SKM-1 treated with dmso at 0.1 percent for 144 hours (cell line): ENCODE data around the gene RAB3D.
"Not testable (repeated sequence)": the region's sequence is repeated elsewhere in the genome, so short reads cannot be mapped to it uniquely, and the experiment has no call there.

Source experiments
- DNase-seq: peaks from one replicate; lab custom pipeline; 2025; ENCODE audit not compliant: unreplicated experiment; lab: John Stamatoyannopoulos, UW

The RAB3D gene

DNA sequence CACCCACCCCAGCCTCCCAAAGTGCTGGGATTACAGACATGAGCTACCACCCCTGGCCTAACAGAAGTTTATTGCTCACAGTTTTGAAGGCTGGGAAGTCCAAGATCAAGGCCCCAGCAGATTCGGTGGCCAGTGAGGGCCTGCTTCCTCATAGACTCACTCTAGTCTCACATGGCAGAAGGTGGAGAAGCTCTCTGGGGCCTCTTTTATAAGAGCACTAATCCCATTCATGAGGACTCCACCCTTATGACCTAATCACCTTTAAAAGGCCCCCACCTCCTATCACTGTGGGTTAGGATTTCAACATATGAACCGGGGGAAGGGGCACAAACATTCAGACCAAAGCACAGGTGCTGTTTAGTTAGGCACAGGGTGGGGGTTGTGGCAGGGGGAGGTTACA, 28.1 kb upstream of the RAB3D start:
- no peak for DNase-seq

DNA sequence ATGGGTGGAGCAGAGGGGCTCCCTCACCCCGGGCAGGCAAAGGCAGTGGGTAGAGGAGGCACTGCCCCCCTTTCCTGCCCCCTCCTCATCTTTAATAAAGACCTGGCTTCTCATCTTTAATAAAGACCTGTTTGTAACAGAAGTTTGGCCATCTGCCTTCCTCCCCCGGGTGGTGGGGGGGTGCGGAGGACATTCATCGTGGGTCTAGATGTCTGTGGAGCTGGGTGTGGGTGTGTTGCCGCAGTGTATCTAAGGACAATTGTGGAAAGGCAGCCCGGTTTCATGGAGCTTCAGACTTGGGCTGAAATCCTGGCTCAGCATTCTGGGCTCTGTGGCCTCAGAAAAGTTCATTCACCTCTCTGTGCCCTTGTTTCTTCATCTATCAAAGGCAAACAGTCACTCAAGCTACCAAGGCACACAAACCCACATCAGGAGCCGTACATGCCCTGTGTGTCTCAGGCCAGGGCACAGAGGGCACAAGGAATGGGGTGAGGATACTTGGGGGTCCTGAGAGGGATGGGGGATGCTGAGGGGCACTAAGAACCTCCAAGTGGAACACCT, 26.2 kb upstream of the RAB3D start:
- DNase-seq, result no peak

DNA sequence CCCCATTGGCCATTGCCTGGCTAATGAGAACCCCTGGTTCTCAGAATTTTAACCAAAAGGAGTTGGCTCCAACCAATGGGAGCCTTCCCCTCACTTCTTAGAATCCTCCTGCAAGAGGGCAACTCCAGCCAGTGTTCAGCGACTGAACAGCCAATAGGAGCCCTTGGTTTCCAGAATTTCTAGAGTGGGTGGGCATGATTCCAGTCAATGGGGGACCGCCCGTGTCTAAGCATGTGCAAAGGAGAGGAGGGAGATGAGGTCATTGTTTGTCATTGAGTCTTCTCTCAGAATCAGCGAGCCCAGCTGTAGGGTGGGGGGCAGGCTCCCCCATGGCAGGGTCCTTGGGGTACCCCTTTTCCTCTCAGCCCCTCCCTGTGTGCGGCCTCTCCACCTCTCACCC, 25.5 kb upstream of the RAB3D start:
- DNase-seq, result no peak

DNA sequence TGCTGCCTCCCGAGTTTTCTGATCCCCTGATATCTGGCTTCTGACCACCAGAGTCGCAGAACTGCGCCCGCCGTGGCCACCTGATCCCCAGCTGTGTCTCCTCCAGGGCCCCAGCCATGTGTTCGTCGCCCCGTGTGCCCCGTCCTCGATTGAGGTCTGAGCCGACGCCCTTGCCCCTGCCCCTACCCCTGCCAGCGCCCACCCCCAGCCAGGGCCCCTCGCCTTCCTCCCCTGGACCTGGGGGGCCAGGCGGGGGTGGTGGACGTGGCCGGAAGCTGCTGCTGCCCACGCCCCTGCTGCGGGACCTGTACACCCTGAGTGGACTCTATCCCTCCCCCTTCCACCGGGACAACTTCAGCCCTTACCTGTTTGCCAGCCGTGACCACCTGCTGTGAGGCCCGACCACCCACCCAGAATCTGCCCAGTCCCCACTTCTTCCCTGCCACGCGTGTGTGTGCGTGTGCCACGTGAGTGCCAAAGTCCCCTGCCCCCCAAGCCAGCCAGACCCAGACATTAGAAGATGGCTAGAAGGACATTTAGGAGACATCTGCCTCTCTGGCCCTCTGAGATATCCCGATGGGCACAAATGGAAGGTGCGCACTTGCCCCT, 24.9 kb upstream of the RAB3D start:
- DNase-seq, result no peak

DNA sequence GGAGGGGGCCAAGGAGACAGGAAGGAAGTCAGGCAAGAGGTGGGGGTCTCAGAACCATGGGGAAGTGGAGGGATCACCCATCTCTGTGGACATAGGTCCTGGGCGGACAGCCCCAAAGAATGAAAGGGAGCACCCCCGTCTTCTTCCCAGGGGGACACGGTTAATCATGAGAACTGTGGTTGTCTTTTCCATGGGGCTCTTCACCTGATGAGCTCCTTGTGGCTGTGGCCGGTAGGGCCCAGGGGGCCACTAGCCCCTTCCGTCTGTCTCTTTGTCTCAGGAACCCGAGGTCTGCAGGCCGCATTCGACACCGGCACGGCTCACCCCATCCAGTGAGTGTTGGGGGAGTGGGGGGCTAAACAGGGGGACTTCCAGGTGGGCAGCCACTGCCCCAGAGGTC, 24.4 kb upstream of the RAB3D start:
- no peak for DNase-seq

DNA sequence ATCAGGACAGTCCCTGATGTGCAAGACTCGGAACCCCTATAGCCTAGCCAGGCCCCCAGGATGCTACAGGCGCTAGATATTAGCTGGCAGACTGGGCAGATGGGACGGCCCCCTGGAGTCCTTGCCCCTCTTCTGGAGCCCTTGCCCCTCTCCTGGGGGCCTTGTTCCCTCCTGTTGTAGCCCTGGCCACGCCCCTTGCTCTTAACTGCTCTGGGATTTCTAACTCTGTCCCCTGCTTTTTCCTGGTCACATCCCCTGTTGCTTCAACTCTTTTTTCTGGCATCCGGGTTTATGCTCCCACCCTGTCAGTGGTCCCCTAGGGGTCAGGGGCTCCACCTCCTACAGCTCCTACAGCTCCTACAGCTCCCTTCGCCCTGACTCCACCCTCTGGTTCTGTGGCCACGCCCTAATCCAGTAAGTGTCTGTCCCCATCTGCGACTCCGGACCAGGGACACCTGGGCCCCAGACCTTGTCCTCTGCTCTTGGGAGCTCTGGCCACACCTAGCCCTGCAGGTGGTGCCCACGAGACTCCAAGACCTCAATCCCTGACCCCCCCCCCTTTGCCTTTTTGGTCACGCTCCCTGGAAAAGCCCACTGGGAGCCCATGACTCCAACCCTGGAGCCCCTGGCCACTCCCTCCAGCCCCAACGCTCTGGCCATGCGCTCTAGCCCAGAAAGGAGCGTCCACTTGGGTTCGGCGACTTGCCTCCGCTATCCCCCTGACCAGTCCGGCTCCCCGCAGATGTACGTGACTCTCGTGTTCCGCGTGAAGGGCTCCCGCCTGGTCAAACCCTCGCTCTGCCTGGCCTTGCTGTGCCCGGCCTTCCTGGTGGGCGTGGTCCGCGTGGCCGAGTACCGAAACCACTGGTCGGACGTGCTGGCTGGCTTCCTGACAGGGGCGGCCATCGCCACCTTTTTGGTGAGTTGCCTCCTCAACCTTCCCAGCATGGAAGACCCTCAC, 22.6 kb upstream of the RAB3D start:
- no peak for DNase-seq

DNA sequence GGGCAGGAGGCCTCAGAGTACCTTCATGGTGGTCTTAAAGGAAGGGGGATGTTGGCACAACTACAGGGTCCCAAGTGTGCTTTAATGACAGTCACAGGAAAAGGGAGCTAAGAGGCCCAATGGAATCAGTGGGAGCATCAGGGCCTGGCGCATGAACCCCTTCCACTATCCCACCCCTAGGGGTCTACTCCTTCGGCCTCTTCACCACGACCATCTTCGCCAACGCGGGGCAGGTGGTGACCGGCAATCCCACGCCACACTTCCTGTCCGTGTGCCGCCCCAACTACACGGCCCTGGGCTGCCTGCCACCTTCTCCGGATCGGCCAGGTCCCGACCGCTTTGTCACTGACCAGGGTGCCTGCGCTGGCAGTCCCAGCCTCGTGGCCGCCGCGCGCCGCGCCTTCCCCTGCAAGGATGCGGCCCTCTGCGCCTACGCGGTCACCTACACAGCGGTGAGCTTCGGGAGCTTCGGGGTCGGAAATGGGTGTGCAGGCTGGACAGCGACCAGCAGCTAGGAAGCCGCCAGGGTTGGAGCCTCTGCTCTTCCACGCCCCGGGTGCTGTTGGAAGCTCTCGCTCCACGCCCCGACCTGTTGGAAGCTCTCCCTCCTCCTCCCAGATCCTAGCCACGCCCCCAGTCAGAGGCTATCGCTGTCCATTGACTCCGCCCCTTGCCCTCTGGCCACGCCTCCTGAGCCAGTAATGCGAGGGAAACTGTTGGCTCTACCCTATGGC, 21.7 kb upstream of the RAB3D start:
- no peak for DNase-seq

DNA sequence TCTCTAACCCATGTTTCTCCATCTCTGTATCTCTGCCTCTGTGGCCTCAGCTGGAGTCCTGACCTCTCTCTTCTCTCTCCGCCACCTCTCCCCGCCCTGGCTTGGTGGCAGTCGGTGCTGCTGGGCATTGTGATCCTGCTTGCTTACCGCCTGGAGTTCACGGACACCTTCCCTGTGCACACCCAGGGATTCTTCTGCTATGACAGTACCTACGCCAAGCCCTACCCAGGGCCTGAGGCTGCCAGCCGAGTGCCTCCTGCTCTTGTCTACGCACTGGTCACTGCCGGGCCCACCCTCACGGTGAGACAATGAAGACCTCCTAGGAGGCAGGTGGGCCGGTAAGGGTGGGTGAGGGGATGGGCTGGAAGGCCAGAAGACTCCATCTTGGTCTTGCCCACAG, 20.0 kb upstream of the RAB3D start:
- no peak for DNase-seq

DNA sequence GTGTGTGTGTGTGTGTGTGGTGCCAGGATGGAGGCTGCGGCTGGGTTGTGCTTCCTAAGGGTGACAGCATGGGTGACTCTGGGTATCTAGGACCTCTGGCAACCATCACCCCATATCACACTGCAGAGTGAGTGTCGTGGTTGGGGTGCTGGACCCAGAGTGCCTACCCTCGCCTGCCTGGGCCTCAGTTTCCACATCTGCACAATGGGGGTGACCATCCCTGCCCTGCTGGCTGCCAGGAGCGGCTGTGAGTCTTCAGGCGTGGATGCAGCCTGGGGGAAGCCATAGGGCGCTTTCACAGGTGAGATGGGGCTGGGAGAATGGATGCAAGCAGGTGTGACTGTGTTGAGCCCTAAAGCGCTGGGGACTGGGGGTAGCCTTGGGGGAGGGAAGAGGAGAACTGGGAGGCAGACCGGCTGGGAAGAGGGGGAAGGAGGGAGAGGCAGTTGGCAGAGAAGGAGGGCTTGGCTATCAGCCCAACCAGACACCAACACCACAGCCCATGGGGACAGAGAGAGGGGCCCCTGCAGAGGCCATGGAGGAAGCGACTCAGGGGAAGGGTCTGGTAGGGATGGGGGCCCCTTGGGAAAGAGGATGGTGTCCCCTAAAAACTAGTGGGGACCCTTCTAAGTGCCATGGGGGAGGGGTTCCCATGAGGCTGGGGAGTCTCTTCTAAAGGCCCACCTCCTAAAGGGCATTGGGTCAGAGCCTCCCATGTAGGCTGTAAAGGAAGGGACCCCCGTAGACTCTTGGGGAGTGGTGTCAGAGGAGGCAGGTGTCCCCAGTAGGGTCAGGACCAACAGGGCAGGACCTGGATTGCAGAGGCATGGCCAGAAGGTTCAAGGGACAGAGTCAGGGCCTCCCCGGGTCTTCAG, 17.5 kb upstream of the RAB3D start:
- no peak for DNase-seq

DNA sequence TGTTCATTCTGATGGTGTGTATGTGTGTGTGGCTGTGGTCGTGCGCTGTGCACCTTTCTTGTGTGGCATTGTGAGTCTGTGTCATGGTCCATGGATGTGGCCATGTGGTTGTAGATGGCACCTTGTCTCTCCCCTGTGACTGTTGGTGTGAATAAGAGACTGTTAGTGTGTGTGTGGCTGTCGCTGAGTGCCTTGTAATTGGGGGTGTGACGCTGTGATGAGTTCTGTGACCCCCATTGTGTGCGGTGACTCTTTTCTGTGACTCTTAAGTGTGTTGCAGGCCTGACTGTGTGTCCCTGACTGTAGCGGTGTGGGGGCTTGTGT, 16.6 kb upstream of the RAB3D start:
- no peak for DNase-seq

DNA sequence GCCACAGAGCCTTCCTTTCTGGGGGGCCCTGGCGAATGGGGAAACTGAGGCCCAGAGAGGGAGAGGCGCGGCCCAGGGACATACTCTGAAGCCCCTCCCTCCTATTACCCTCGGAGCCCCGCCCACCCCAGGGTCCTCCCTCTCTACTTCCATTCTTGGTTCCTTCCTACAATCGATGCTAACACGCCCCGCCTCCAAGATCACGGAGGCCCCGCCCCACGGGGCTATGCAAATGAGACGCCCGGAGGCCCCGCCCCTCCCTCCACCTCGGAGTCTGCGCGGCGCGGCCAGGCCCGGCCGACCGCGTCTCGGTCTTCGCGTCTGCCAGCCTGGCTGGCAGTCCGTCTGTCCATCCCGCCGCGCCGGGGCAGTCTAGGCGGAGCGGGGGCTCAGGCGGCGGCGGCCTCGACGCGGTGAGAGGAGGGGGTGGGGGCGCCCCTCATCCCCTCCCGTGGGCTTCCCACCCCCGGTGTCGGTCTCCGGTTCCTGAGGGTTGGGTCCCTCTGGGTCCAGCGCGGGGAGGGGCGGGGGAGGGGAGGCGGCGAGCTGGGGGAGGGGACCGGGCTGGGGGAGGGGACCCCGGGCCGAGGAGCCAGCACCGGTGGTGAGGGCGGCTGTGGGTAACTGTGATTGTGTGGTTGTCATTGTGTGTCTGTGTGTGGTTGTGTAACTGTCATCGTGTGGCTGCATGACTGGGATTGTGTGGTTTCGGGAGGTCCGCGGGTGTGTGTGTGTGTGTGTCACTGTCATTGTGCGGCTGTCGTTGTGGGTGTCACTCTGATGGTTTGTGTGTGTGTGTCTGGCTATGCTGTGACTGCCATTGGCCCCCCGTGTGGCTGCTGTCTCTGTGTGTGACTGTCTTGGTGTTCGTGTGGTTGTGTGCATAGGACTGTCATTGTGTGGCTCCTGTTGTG, 16.0 kb upstream of the RAB3D start, which contains the start of gene PLPPR2:
TSS of gene PLPPR2 (plus strand) at position 273 of the 914 bp plus-strand sequence. CDS start 2,242 bp downstream, outside the sequence.
- DNase-seq, result peak; percentile 76

DNA sequence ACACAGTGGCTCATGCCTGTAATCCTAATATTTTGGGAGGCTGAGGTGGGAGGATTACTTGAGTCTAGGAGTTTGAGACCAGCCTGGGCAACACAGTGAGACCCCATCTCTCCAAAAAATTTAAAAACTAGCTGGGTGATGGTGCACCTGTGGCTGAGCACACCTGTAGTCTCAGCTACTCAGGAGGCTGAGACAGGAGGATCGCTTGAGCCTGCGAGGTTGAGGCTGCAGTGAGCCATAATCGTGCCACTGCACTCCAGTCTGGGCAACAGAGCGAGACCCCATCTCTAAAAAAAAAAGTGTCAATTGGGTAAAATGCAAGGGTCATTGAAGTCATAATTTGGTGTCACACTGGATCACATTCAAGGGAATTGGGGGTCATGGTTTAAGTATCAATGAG, 14.6 kb upstream of the RAB3D start:
- not testable (repeated sequence) for DNase-seq

DNA sequence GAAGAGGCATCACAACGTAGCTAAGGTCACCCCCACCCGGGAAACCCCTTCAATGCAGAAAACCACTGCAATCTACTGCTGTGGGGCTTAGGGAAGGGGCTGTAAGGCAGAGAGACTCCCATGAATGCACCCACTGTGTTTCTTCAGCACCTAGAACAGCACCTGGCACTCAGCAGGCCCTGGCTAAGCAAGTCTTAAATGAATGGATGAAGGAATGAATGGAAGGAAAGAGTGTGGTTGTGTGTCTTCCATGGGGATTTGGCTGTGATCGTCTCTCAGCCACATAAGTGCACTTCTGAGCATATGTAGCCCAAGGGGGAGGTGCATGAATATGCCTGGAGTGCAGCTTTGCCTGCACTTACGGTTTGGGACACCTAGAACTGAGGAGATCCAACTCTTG, 9.7 kb upstream of the RAB3D start:
- DNase-seq, result no peak

DNA sequence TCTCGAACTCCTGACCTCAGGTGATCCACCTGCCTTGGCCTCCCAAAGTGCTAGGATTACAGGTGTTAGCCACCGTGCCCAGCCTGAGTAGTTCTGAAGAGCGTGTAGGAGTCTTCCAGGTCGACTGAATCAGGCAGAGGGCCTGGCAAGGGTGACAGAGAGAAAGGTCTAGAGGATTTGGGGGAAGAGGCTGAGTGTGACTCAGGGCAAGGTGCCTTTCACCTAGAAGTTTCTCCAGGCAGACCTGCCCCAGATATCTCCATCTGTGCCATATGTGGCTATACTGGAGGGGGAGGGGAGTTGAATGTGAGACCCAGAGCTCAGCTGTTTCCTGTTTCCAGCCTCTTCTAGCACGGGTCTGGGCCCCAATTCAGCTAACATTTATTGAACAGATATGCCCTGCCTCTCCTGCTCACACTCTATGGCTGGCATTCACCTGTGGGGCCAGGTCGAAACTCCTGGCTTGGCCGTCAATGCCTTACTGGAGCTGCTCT, 8.1 kb upstream of the RAB3D start:
- DNase-seq, result no peak

DNA sequence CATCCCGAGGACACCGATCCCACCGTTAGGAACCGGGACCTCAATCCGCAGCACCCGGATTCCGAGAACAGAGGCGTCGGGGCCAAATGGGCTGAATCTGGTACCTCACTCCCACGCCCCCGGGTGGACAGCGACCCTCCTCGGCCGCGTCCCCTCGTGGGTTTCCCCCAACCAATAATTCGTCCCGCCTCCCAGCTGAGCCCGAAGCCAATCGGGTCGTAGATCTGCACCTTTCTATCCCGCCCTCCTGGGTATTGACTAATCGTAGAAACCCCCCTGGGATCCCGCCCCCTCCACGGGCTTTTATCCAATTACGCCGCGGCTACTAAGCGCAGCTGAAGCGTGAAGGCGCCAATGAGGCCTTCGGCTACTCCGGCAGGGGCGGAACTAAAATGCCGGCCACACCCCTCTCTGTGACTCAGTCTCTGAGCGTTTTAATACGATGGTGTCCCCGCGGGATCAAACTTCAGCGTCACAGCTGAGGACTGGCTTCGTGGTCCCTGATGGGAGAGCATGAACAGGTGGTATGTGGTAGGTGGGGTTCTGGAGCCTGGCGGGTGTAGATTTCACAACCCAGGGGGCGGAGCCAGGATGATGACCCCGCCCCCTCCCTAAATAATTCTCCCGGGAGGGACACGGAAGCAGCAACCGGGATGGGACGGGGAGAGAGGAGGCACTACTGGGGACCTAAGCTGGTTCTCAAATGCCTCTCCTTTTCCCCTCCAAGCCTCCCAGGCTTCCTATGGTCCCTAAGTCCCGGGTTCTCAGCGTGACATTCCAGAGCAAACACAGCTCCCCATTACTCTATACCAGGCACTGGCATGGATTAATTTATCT, 6.9 kb upstream of the RAB3D start, which contains the start of the genes CCDC159 and TMEM205:
TSS of gene CCDC159 (plus strand) at position 416 of the 837 bp plus-strand sequence. CDS start at position 504, 88 bp downstream.
TSS of gene TMEM205 (minus strand) at position 165 of the 837 bp plus-strand sequence. CDS start 649 bp downstream, outside the sequence.
- DNase-seq, result peak; percentile 93

DNA sequence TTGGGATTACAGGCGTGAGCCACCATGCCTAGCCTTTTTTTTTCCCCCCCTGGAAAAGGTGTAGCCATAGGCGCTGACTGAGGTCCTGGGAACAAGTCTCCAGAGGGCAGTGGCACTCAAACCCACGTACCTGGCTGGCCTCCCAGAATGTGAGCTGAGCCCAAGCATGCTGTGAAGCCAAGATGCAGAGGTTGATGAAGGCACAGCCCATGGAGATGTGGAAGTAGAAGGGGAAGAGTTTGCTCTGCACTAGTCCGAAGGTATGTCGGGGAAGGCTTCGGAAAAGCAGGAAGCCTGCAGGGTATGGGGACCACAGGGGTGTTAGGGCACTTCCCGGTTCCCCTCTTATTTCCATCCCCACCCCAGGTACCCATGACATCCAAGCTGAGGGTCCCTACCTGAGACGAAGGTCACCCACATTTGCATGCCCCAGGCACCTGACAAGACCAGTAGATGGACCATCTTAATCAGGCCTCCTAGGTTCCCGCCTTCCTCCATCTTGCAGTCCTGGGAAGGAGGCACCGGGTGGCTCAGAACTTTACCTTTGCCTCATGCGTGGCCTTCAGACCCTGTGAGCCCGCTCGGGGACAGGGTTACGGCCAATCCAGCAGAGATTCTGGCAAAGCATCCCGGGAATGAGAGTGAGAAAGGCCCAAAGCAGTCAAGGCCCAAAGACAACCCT, 5.8 kb upstream of the RAB3D start:
- DNase-seq, result no peak

DNA sequence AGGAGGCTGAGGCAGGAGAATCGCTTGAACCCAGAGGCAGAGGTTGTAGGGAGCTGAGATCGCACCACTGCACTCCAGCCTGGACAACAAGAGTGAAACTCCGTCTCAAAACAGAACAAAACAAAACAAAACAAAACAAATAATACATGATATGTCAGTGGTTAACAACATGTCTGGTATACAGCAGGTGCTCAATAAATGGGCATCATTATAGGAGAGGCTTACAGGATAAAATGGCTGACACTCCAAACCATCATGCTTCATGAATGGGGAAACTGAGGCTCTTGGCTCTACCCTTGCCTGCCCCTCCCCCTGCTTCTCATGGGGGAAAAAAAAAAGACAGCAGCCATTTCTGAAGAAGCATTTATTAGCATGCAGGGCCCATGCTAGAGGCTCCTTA, 3.0 kb upstream of the RAB3D start:
- DNase-seq, result no peak

DNA sequence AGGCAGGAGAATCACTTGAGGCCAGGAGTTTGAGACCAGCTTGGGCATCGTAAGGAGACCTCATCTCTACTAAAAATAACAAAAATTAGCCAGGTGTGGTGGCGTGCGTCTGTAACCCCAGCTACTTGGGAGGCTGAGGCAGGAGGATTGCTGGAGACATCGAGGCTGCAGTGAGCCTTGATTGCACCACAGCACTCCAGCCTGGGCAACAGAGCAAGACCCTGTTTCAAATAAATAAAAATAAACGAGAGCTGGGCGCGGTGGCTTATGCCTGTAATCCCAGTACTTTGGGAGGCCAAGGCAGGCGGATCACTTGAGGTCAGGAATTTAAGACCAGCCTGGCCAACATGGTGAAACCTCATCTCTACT, 626 bp upstream of the RAB3D start:
- DNase-seq, result not testable (repeated sequence)
